CD4-positive, alpha-beta T cell (primary cell): ENCODE measurements around the gene VIPR1. TPM values are rescaled to one million over a fixed set of nuclear protein-coding genes. Genes with fewer than 3 reads are reported as not detected.

ENCODE experiments used
- ATAC-seq: fragments of 200-7000 bp; cut with Tn5 transposase; one replicate; pipeline ENCODE4 v1.10.0; 2022; ENCODE audit warnings: mild to moderate bottlenecking; ENCODE audit not compliant: poor library complexity
- CTCF ChIA-PET: fragments of 350-600 bp; sonication (Branson Sonifier 250); formaldehyde crosslinking; loops from one replicate; lab custom pipeline; 2021; ENCODE audit warnings: antibody characterized with exemption, inconsistent platforms; lab: Charles Lee
- POLR2A ChIA-PET: fragments of 350-600 bp; sonication (Branson Sonifier 250); formaldehyde crosslinking; loops from one replicate; lab custom pipeline; 2021; ENCODE audit warnings: antibody characterized with exemption, inconsistent platforms; lab: Charles Lee
- DNase-seq, 14 experiments: peaks; one replicate each; pipeline ENCODE4 v3.0.0-alpha.2; 2013 to 2020; ENCODE audit warnings: mixed read lengths in 2 of 14
- H3K27ac ChIP-seq, 2 donors: one replicate each; pipeline versions ENCODE4 v1.5.1 to v1.7.0; 2013; ENCODE audit warnings: low read length in 2 of 2, low read depth in 1 of 2, mild to moderate bottlenecking in 1 of 2
- H3K27me3 ChIP-seq, 2 experiments: 1 replicate in 1 of 2; 2 replicates in 1 of 2; pipeline versions ENCODE4 v1.6.1 to v1.7.0; 2013; ENCODE audit warnings: low read length in 2 of 2, control low read depth in 1 of 2, mild to moderate bottlenecking in 1 of 2, moderate library complexity in 1 of 2; ENCODE audit not compliant: insufficient read depth in 2 of 2, control insufficient read depth in 1 of 2
- H3K36me3 ChIP-seq: one replicate; pipeline ENCODE4 v1.6.1; 2013; ENCODE audit warnings: low read length, control low read depth; ENCODE audit not compliant: insufficient read depth
- H3K4me1 ChIP-seq: one replicate; pipeline ENCODE4 v1.6.1; 2013; ENCODE audit warnings: low read length, control low read depth; ENCODE audit not compliant: insufficient read depth
- H3K4me3 ChIP-seq: one replicate; pipeline ENCODE4 v1.5.1; 2013; ENCODE audit warnings: mild to moderate bottlenecking, low read length, moderate library complexity
- H3K9me3 ChIP-seq, 2 experiments: 1 replicate in 1 of 2; 2 replicates in 1 of 2; pipeline versions ENCODE4 v1.6.1 to v1.7.0; 2013; ENCODE audit warnings: low read length in 2 of 2, mild to moderate bottlenecking in 2 of 2, control low read depth in 1 of 2, moderate library complexity in 1 of 2; ENCODE audit not compliant: control insufficient read depth in 1 of 2, insufficient read depth in 1 of 2
- H3K27ac Mint-ChIP-seq: one replicate; pipeline ENCODE4 v1.8.0; 2020; ENCODE audit warnings: mixed read lengths
- H3K27me3 Mint-ChIP-seq: one replicate; pipeline ENCODE4 v1.8.0; 2021; ENCODE audit warnings: mixed read lengths
- H3K36me3 Mint-ChIP-seq: one replicate; pipeline ENCODE4 v1.8.0; 2021; ENCODE audit warnings: low read depth, mixed read lengths
- H3K4me1 Mint-ChIP-seq: one replicate; pipeline ENCODE4 v1.8.0; 2021; ENCODE audit warnings: low read depth, mixed read lengths
- H3K4me3 Mint-ChIP-seq: one replicate; pipeline ENCODE4 v1.8.0; 2020; ENCODE audit warnings: mild to moderate bottlenecking, mixed read lengths
- H3K9me3 Mint-ChIP-seq: one replicate; pipeline ENCODE4 v1.8.0; 2020; ENCODE audit warnings: mixed read lengths
- CTCF ChIP-seq: fragments of 200-600 bp; IDR thresholded peaks from one replicate; pipeline ENCODE4 v1.8.0; 2022; ENCODE audit warnings: antibody characterized with exemption, mild to moderate bottlenecking
- intact Hi-C, 2 experiments: fragments of 100-400 bp; cut with DNase I in 1 of 2; cut with micrococcal nuclease in 1 of 2; formaldehyde crosslinking; loops; one replicate each; pipeline versions ENCODE4 v1.15.1 to v1.9.0; 2023 to 2025; cut with DNase I, micrococcal nuclease
- total RNA-seq, 174 experiments: library from RNA in 2 of 174; stranded (reverse) in 2 of 174; gene quantifications; one replicate each; pipeline ENCODE4 v1.2.3 and lab custom pipeline; 2021 to 2026

VIPR1 gene
- total RNA-seq, 2 experiments from 2014 or later, result 66.8 to 67.6 TPM

GRCh38 chr3:42492508-42493080 is 9.8 kb upstream of the VIPR1 start:
- ChIA-PET CTCF (no interaction called here), POLR2A (no interaction called here)
- ATAC-seq, result no peak
- H3K27me3 ChIP-seq, result peaks cover 0 to 2% of the 10 kb centered on the region in 2 experiments
- no peak overlapping the region for H3K4me3 ChIP-seq
- H3K27ac Mint-ChIP-seq, result no peak overlapping the region
- intact Hi-C loops, result no loop called here
- no peak overlapping the region for H3K4me3 Mint-ChIP-seq
- no peaks in the 10 kb centered on the region for H3K9me3 Mint-ChIP-seq
- TF ChIP-seq CTCF, result no peak
- H3K36me3 ChIP-seq, result no peaks in the 10 kb centered on the region
- H3K4me1 Mint-ChIP-seq, result no peaks in the 10 kb centered on the region
- H3K36me3 Mint-ChIP-seq, result no peaks in the 10 kb centered on the region
- no peaks in the 10 kb centered on the region for H3K27me3 Mint-ChIP-seq
- peak in 3 of 14 experiments; percentile 11 to 20 (median 19) for DNase-seq
- H3K27ac ChIP-seq, result no peak overlapping the region
- no peaks in the 10 kb centered on the region for H3K9me3 ChIP-seq
- H3K4me1 ChIP-seq, result no peaks in the 10 kb centered on the region

GRCh38 chr3:42493126-42493797 is 9.2 kb upstream of the VIPR1 start:
- H3K27ac Mint-ChIP-seq, result no peak overlapping the region
- peaks cover 2% of the 10 kb centered on the region for H3K27me3 Mint-ChIP-seq
- TF ChIP-seq CTCF, result no peak
- no peak for ATAC-seq
- H3K36me3 Mint-ChIP-seq, result no peaks in the 10 kb centered on the region
- Histone ChIP-seq H3K36me3 (no peaks in the 10 kb centered on the region), H3K4me3 (no peak overlapping the region), H3K27ac (no peak overlapping the region), H3K4me1 (no peaks in the 10 kb centered on the region), H3K27me3 (peaks cover 0 to 2% of the 10 kb centered on the region in 2 experiments), H3K9me3 (no peaks in the 10 kb centered on the region)
- ChIA-PET POLR2A (no interaction called here), CTCF (no interaction called here)
- H3K4me3 Mint-ChIP-seq, result no peak overlapping the region
- intact Hi-C loops, result no loop called here
- peak in 2 of 14 experiments; percentile 1 to 20 for DNase-seq
- no peaks in the 10 kb centered on the region for H3K4me1 Mint-ChIP-seq
- no peaks in the 10 kb centered on the region for H3K9me3 Mint-ChIP-seq

DNA sequence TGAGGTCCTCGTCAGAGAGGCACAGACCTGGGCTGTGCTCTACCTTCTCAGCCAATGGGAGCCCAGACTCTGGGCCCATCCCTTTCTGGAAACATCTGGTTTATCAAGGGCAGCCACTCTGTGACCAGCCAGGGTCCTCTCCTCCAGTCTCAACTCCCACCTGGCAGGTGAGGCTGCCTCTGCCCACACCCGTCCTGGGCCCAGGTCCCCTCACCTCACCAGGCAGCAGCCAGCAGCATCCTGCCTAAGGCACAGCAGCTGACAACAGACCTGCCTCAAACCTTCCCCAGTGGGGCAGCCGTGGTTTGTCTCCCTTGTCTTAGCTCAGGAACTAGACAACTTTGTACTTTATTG is 8.7 kb upstream of the VIPR1 start:
- H3K9me3 Mint-ChIP-seq, result no peaks in the 10 kb centered on the region

More for the DNA sequence above, 8.7 kb upstream of the VIPR1 start:
- no peaks in the 10 kb centered on the region for H3K4me1 ChIP-seq
- Mint-ChIP-seq H3K4me3 (no peak overlapping the region), H3K36me3 (no peaks in the 10 kb centered on the region), H3K27ac (no peak overlapping the region), H3K27me3 (peaks cover 7% of the 10 kb centered on the region), H3K4me1 (no peaks in the 10 kb centered on the region)
- H3K36me3 ChIP-seq, result no peaks in the 10 kb centered on the region
- ChIA-PET CTCF (no interaction called here), POLR2A (no interaction called here)
- H3K9me3 ChIP-seq, result no peaks in the 10 kb centered on the region
- ATAC-seq (no peak), DNase-seq (peak in 2 of 14 experiments; percentile 4 to 14)
- no peak for TF ChIP-seq CTCF
- no peak overlapping the region for H3K27ac ChIP-seq
- intact Hi-C loops, result no loop called here
- H3K4me3 ChIP-seq, result no peak overlapping the region
- H3K27me3 ChIP-seq, result peaks cover 1 to 4% of the 10 kb centered on the region in 2 experiments
